GM12892 (cell line): Measurements from ENCODE around the gene CST4.
"Not testable (repeated sequence)": the region's sequence is repeated elsewhere in the genome, so short reads cannot be mapped to it uniquely, and the experiment has no call there.

Source experiments
- DNase-seq: peaks from one replicate; pipeline ENCODE4 v3.0.0; 2011; ENCODE audit not compliant: insufficient read length
- FAIRE-seq: peaks from 2 replicates; lab custom pipeline; 2011; peaks lifted over from hg19 to GRCh38; lab: Jason Lieb, UNC
- POLR2A ChIP-seq: IDR thresholded peaks from 2 replicates; pipeline ENCODE4 v1.6.1; 2011; ENCODE audit warnings: low read depth, low read length, control low read depth
- POLR2AphosphoS5 ChIP-seq: IDR thresholded peaks from 2 replicates; pipeline ENCODE4 v1.6.1; 2011; ENCODE audit warnings: low read depth, low read length, control low read depth
- TAF1 ChIP-seq: IDR thresholded peaks from 2 replicates; pipeline ENCODE4 v1.6.1; 2011; ENCODE audit warnings: low read depth, mild to moderate bottlenecking, control low read depth, low read length, borderline replicate concordance

Gene CST4

GRCh38 chr20:23700931-23701330 lies 12.1 kb upstream of the CST4 start:
- no peak for TF ChIP-seq POLR2AphosphoS5
- TF ChIP-seq TAF1, result no peak
- no peak for TF ChIP-seq POLR2A
- FAIRE-seq (no peak), DNase-seq (no peak)

- DNase-seq (no peak), FAIRE-seq (no peak)
- TF ChIP-seq POLR2A (no peak), POLR2AphosphoS5 (no peak), TAF1 (no peak)
These were observed 9.1 kb upstream of the CST4 start for GRCh38 chr20:23697947-23698346.

GRCh38 chr20:23695068-23695395 lies 6.2 kb upstream of the CST4 start:
- not testable (repeated sequence) for DNase-seq, FAIRE-seq

GRCh38 chr20:23694178-23695067 lies 5.6 kb upstream of the CST4 start:
- FAIRE-seq, DNase-seq: not testable (repeated sequence)

- DNase-seq, result not testable (repeated sequence)
- peak; percentile 24 for FAIRE-seq
These were observed 4.1 kb upstream of the CST4 start for GRCh38 chr20:23692725-23693619.

GRCh38 chr20:23691675-23692074 lies 2.8 kb upstream of the CST4 start:
- no peak for TF ChIP-seq POLR2A
- TF ChIP-seq POLR2AphosphoS5, result no peak
- no peak for TF ChIP-seq TAF1
- FAIRE-seq, result no peak
- DNase-seq, result no peak

GRCh38 chr20:23690581-23690980 lies 1.7 kb upstream of the CST4 start:
- no peak for TF ChIP-seq TAF1
- TF ChIP-seq POLR2A, result no peak
- TF ChIP-seq POLR2AphosphoS5, result no peak
- FAIRE-seq, result no peak
- no peak for DNase-seq

- no peak for DNase-seq
- FAIRE-seq, result no peak
- TF ChIP-seq POLR2AphosphoS5 (no peak), TAF1 (no peak), POLR2A (no peak)
These were observed 507 bp upstream of the CST4 start for GRCh38 chr20:23689399-23689690.

- TF ChIP-seq POLR2A, result no peak
- no peak for TF ChIP-seq TAF1
- TF ChIP-seq POLR2AphosphoS5, result no peak
- DNase-seq (no peak), FAIRE-seq (no peak)
These were observed 852 bp downstream of the CST4 start for GRCh38 chr20:23687986-23688385.

- no peak for FAIRE-seq
- TF ChIP-seq POLR2A, result no peak
- no peak for TF ChIP-seq TAF1
- TF ChIP-seq POLR2AphosphoS5, result no peak
- DNase-seq, result no peak
These were observed 2.6 kb downstream of the CST4 start for GRCh38 chr20:23686046-23686750.

GRCh38 chr20:23685529-23685896 lies 3.3 kb downstream of the CST4 start:
- not testable (repeated sequence) for DNase-seq, FAIRE-seq

- DNase-seq (no peak), FAIRE-seq (no peak)
- TF ChIP-seq POLR2AphosphoS5 (no peak), TAF1 (no peak), POLR2A (no peak)
These were observed 4.6 kb downstream of the CST4 start for GRCh38 chr20:23684261-23684660.
